HS-27A (cell line): ENCODE results near the gene FLT1.

Source experiments
- DNase-seq: peaks from one replicate; pipeline ENCODE4 v3.0.0-alpha.2; 2012; ENCODE audit warnings: low read depth, missing footprints

Gene FLT1

DNA sequence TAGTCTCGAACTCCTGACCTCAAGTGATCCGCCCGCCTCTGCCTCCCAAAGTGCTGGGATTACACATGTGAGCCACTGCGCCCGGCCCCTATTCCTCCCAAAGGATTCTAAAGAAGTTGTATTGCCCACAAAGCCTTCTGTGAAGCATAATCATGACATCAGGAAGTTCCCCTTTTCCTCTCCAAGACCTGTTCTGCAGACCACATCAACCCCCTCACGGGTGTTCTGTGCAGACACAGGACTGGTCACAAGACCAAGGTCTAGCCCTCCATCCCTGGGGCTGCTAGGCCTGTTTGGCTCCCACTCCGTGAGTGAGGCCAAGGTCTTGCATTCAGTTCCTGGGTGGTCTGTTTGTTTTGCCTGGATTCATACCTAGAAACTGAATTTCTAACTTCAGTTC is 178.1 kb downstream of the FLT1 start:
- no peak for DNase-seq

DNA sequence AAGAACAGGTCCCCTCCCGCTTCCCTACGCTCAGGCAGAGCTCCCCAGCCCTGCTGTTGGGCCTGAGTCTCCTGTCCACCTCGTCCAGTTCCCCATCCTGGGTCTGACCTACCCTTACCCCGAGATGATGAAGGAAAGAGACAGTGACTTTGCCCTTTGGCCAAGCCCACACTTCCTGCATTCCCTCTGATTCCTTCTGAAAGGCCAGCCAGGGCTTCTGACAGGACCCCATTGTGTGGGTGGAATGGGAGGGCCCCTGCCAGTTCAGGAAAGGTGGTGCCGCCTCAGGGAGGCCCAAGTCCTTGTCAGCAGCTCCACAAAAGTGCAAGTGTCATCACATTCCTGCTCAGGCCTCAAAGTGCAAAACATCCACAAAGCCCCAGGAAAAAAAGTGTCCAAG is 178.8 kb downstream of the FLT1 start:
- DNase-seq, result no peak

DNA sequence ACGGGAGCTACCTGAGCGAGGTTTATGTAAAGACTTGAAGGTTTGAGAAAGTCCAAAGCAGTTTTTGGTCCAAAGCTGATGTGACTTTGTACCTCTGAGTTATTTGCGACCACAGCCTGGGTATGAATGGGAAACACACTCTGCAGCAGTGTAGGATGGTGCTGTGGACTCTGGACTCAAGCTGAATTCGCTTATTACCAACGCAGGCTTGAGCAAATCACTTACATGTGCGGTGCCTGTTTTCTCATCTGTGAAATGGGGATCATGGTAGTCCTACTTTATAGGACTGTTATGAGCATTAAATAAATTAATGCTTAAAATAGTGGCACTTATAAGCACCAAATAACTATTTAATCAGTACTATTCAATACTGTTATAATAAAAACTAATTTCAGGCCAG is 180.0 kb downstream of the FLT1 start:
- DNase-seq, result no peak

DNA sequence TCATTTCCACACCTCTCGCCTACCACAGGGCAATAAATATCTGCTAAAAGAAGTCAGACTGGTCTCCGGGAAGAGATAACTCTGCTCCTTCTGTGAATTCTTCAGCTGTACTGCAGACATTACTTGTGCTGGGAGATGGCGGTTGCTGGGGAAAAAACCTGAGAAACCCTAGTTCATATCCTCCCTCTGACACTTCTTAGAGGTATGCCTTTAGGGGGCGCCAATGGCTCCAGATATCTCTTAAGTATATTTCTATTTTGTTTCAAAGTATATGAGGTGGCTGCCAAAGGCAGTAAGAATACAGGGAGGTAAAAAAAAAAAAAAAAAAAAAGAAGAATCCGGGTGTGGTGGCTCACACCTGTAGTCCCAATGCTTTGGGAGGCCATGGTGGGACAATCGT is 181.3 kb downstream of the FLT1 start:
- no peak for DNase-seq

DNA sequence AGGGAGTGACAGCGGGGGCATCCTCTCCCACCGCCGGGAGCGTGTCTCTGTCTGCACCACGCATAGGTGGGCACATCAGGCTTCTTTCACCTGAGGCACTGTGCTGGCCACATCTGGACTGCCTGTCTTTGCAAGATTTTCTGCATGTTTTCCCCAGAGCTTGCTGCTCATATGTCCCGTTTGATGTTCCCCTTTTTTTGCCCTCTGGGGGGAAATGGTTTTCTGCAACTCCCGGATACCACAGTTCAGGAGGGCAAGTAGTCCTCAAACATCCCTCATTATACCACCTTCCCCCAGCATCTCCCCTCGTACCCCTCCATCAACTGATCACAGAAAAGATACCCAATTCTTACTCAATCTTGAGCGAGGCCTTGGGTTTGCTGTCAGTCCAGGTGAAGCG is 188.6 kb downstream of the FLT1 start:
- no peak for DNase-seq

DNA sequence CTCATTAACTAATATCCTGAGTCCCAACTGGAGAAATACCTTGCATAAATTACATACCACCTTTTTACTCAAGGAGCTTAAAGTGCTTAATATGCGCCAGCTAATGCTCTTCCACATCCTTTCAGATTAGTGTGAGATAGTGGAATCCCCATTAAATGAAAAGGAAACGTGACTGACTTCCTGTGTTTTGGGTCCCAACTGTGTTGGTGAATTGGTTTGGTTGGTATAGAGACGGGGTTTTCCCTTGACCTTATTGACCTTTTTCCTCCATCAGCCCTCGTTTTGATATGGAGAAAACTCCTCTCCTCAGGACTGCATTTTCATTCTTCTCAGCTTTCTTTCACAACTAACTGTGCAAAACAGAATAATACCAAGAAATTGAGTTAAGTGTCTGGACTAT is 193.1 kb downstream of the FLT1 start:
- no peak for DNase-seq

DNA sequence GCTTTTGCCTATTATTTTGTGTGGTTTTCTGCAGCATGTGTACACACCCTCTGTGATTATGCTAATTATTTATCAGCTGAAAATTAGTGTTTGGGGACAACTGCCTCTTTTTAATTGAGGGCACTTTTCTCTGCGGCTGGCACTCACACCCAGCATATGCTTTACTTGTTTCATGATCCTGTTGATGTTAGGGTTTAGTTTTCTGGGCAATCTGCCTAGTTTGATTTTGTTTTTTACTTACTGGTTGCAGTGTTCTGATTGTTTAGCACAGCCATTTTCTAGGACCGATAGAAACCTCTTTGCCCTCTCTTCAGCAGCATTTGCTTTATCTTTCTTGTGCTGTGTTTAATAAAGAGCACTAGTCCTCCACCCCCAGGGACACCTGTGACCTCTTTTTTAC is 195.0 kb downstream of the FLT1 start:
- DNase-seq, result no peak

DNA sequence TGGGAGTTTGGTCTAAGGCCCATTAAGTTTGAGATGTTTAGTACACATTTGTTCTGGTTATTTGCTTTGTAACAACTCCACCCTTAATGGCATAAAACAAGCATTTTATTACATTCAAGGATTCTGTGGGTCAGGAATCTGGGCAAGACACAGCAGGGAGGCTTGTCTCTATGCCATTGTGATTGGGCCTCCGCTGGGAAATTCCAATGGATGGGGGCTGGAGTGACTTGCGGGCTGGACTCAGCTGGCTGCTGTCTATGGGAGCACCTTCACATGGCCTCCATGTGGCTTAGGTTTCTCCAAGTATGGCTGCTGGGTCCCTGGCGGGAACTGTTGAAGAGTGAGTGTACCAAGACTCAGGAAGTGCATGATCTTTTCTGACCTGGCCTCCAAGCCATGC is 197.6 kb downstream of the FLT1 start:
- DNase-seq, result no peak

DNA sequence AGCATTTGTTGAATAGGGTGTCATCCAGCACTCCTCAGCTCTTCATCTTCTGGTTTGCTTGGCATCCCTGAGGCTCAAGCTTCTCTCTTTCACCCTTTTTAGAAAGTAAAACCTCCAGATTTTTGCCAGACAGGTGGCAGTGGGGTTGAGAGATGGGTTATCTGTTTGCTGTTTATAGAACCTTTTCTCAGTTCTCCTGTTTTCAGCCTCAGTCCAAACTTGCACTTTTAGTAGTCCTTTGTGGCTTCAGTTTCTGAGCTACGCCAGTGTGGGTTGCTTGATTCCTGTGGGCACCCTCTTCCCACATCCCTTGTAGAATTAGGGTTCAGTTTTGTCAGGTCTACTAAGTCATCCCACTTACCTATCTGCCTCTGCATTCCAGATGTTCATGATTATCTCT is 208.7 kb downstream of the FLT1 start:
- DNase-seq, result no peak

DNA sequence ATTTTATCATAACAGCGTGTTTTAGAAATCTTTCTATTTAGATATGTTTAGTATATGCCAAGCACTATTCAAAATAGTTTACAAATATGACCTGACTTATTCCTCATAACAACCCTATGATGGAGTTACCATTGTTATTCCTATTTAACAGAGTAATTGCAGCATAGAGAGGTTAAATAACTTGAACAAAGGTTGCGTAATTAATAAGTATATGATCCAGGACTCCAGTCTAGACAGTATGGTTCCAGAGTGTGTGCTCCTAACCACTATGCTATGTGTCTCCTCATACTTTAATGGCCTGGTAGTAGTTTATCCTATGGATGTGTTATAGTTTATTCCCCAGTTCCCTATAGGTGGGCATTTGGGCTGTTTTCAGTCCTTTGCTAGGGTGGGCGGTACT is 211.3 kb downstream of the FLT1 start:
- DNase-seq, result no peak

DNA sequence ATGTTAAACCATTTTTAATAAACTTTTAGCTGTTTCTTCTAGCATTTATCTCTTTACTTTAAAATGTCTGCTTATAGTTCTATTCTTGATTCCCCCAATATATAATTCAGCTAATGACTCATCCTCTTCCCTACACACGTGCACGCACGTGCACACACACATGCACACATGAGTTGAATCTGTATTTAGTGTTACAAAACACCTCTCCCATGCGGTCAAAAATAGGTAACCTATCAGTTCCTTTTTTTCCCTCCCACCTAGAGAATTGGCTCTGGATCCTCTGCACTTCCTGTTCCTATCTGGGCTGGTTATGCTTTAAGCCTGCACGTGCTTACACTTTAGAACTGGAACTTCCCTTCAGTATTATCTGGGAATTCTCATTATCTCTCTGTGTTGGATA is 212.5 kb downstream of the FLT1 start:
- DNase-seq, result no peak

DNA sequence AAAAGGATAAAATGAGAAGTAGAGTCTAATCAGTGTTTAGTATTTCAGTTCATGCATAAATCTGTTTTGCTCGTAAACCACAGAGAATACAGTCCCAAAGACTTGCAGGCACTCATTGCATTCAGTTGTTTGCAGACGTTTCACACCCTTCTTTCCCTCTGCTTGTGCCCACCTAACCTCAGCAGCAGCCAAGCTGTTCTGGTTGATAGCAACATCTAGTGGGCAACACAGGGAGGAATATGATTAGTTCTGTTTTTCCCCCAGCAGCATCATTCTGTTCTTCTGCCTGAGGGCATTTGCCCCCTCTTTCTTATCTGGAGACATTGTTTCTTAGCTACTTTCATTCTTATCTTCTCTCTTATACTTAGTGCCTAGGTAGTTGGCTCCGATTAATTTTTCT is 221.0 kb downstream of the FLT1 start:
- no peak for DNase-seq

DNA sequence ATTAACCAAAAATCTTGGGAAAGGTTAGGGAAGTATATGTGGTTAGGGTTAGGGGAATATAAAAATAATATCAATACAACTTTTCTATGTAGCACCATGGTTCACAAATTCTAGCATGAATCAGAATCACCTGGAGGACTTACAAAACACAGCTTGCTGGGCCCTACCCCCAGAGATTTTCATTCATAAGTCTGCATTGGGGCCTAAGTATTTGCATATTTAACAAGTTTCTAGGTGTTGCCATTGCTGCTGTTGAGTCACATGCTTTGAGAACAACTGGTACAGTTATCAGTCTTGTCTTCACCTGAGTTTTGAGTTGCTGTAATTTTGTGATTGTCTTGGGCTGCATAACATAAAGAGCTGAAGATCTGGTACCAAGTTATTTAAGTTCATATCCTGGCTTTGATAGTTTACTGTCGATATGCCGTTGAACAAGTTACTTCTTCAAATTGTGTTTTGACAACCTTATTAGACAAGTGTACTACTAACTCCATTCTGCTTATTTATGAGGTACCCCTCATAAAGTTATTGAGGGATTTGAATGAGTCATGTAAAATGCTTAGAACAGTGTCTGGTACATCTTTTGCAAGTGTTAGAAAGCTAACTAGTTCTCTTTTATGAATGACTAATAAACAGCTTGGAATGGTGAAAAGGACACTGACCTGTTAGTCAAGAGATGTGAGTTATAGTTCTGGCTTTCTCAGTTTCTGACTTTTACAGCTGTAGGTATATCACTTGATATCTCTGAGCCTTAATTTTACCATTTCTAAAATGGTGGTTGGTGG is 223.7 kb downstream of the FLT1 start:
- DNase-seq, result no peak

DNA sequence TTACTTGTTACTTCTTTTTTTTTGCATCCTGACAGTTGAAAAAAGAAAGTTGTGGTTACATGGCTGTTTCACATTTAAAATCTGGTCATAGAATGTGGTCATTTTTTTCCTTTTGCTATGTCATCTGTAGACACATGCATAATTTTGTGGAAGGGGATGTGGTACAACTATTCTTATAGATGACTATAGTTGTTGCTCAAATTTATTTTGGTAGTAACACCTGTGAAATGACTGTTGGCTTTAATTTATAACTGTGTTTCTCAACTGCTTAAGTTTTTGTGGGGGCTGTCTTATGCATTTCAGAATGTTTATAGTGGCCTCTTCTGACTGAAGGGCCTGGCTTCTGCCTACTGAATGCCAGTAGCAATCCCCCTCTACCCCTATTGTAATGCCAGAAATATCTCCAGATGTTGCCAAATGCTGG is 226.1 kb downstream of the FLT1 start:
- no peak for DNase-seq

DNA sequence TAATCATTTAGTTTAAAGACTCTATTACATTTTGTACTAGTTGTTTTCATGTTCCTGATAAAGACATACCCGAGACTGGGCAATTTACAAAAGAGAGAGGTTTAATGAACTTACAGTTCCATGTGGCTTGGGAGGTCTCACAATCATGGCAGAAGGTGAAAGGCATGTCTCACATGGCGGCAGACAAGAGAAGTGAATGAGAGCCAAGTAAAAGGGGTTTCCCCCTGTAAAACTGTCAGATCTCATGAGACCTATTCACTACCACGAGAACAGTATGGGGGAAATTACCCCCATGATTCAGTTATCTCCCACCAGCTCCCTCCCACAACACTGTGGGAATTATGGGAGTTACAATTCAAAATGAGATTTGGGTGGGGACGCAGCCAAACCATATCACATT is 227.4 kb downstream of the FLT1 start:
- no peak for DNase-seq

DNA sequence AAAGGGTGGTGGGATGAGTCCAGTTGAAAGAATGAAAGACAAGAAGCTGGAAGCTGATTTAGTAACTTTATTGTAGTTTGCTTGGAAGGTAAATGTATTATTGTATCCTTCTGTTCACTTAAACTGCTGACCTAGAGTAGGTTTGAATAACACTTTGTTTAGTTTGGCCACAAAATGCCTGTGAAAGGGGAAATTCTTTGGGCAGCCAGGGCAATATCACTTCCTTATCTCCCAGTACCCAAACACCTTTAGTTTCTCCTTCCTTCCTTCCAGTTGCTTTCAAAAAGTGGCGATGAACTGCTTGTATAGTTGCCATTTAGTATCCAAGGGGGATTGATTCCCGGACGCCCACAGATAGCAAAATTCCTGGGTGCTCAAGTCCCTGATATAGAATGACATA is 236.5 kb downstream of the FLT1 start:
- DNase-seq, result no peak

DNA sequence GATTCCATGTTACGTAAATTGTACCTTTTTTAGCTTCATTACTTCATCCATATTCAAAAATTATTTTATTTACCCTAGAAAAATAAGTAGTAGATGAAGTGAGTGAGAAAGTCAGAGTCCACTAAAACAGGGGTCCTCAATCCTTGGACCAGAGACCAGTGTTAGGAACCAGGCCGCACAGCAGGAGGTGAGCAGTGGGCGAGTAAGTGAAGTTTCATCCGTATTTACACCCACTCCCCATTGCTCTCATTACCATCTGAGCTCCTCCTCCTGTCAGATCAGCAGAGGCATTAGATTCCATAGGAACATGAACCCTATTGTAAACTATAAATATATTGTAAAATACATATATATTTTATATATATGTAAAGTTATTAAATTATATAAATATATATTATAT is 237.6 kb downstream of the FLT1 start:
- no peak for DNase-seq

DNA sequence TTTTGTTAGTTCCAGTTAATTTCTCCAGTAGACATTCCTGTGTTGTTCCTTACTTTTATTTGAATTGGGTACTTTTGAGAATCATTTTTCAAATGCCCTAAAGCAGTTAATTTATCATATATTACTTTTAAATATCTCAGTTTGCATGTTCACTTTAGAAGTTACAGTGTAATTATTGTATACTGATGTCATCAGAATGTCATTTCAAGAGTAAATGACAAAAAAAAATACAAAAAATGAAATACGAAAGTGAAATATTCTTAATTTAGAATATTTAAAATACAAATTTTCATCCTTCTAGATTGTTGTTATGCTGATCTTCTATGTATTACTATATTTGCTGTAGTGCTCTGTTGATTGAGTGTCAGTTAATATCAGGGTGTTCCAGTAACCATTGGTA is 242.4 kb downstream of the FLT1 start:
- DNase-seq, result no peak

DNA sequence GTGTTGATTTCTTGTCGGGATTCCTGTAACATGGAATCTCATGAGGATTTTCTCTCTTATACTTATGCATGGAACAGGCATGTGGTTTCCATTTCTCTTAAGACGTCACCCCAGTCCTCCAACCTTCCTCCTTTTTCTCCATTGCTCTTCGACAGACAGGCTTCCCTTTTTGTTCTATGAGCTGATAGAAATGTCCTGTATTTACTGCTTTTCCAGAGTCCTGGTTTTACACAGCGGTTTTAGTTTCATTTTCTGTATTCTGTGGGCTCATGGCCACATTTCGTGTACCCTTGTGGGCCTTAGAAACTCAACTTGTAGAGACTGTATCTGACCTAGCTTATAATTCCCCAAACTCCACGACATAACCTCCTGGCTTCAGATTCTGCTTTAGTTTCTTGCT is 243.5 kb downstream of the FLT1 start:
- no peak for DNase-seq

DNA sequence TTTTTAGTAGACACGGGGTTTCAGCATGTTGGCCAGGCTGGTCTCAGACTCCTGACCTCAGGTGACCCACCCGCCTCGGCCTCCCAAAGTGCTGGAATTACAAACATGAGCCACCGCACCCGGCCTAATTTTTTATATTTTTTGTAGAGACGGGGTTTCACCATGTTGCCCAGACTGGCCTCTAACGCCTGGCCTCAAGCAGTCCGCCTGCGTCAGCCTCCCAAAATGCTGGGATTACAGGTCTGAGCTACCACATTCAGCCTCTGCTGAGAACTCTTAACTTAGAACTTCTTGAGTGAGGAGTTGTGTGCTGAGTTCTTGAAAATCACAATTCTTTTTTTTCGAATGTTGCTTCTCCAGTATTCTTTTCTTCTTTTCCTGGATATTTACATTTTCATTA is 244.4 kb downstream of the FLT1 start:
- no peak for DNase-seq
